ENCODE measurements around the gene AFF1.

DNA sequence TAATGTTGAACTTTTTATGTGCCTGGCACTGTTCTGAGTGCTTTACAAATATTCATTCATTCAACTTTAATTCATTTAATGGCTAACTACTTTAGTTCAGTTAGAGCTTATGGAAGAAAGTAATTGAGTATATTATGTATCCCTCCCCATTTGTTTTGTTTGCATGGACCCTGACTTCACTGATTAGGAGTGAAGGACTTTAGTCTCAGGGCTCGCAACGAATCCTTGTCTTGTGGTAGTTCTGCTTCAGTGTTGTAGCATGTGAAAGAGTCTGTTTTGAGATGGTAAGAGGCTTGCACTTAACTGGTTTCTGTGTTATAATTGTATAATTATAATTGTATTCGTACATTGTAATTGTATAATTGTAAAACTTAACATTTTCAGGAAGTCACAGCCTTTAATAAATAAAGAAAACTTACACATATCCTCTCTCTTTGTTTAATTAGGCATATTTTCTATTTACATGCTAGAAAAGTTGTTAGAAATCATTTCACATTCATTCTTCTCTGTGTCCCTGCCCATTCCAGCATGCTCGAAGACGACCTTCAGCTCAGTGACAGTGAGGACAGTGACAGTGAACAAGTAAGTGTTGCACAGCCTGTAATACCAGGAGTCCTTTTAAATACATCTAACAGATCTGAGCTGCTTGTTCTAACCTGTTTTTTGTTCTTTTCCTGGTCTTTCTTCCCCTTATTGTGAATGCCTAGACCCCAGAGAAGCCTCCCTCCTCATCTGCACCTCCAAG, 170.5 kb downstream of the AFF1 start:
- TF ChIP-seq HMGXB4 (CRISPR knock-in tag; IDR thresholded peaks at IDR 0.05) (no peak), NR2C2 (CRISPR knock-in tag; IDR thresholded peaks at IDR 0.05) (no peak)

Data from WTC11 (cell line).